ENCODE data around the gene TRIP10. TPM values are rescaled to one million over a fixed set of nuclear protein-coding genes. Genes with fewer than 3 reads are reported as not detected.

Gene TRIP10
- polyA plus RNA-seq, 1 donor from 2014 or later, result 0.76 TPM

DNA sequence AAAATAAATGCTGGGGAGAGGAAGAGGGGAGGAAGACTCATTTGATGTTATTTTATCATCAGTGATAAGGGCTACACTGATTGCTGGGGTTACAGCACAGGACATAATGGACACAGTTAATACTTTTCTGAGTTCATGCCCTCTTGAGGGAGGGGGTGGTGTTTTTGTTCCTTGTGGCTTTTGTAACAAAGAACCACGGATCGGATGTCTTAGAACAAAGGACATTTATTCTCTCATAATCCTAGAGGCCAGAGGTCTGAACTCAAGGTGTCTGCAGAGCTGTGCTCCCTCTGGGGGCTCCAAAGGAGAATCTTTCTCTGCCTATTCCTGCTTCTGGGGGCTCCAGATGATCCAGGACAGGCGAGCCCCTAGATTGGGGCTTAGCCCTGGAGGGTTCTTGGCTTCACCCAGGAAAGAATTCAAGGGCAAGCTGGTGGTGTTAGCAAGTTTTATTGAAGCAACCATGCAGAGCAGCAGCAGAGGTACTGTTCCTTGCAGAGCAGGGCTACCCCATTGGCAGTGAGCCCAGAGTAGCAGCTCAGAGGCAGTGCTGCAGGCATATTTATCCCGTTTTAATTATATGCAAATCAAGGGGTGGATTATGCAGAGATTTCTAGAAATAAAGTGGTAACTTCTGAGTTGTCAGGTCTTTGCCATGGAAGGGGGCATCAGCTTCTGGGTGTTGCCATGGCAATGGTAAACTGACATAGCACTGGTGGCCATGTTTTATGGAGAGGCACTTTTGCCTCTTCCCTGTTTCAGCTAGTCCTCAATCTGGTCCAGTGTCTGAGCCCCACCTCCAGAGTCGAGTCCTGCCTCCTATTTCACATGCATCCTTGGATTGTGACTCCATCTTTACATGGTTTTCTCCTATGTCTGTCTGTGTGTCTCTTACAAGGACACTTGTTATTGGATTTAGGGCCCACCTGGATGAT lies 51.0 kb downstream of the TRIP10 start:
- no peak overlapping the region for H3K27ac ChIP-seq (ENCODE audit: low read length)
- no peak overlapping the region for H2AFZ ChIP-seq (ENCODE audit: low read depth, low read length)
- H3K27me3 ChIP-seq (ENCODE audit: insufficient read depth, low read depth, low read length), result no peaks in the 10 kb centered on the region
- no peak for TF ChIP-seq POLR2AphosphoS5 (IDR thresholded peaks at IDR 0.05)
- TF ChIP-seq, protein P1, sequence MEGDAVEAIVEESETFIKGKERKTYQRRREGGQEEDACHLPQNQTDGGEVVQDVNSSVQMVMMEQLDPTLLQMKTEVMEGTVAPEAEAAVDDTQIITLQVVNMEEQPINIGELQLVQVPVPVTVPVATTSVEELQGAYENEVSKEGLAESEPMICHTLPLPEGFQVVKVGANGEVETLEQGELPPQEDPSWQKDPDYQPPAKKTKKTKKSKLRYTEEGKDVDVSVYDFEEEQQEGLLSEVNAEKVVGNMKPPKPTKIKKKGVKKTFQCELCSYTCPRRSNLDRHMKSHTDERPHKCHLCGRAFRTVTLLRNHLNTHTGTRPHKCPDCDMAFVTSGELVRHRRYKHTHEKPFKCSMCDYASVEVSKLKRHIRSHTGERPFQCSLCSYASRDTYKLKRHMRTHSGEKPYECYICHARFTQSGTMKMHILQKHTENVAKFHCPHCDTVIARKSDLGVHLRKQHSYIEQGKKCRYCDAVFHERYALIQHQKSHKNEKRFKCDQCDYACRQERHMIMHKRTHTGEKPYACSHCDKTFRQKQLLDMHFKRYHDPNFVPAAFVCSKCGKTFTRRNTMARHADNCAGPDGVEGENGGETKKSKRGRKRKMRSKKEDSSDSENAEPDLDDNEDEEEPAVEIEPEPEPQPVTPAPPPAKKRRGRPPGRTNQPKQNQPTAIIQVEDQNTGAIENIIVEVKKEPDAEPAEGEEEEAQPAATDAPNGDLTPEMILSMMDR (IDR thresholded peaks at IDR 0.05; ENCODE audit: poor library complexity, severe bottlenecking), result no peak
- TF ChIP-seq, protein P2, sequence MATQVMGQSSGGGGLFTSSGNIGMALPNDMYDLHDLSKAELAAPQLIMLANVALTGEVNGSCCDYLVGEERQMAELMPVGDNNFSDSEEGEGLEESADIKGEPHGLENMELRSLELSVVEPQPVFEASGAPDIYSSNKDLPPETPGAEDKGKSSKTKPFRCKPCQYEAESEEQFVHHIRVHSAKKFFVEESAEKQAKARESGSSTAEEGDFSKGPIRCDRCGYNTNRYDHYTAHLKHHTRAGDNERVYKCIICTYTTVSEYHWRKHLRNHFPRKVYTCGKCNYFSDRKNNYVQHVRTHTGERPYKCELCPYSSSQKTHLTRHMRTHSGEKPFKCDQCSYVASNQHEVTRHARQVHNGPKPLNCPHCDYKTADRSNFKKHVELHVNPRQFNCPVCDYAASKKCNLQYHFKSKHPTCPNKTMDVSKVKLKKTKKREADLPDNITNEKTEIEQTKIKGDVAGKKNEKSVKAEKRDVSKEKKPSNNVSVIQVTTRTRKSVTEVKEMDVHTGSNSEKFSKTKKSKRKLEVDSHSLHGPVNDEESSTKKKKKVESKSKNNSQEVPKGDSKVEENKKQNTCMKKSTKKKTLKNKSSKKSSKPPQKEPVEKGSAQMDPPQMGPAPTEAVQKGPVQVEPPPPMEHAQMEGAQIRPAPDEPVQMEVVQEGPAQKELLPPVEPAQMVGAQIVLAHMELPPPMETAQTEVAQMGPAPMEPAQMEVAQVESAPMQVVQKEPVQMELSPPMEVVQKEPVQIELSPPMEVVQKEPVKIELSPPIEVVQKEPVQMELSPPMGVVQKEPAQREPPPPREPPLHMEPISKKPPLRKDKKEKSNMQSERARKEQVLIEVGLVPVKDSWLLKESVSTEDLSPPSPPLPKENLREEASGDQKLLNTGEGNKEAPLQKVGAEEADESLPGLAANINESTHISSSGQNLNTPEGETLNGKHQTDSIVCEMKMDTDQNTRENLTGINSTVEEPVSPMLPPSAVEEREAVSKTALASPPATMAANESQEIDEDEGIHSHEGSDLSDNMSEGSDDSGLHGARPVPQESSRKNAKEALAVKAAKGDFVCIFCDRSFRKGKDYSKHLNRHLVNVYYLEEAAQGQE (IDR thresholded peaks at IDR 0.05; ENCODE audit: borderline replicate concordance), result no peak
- no peak for TF ChIP-seq EZH2 (IDR thresholded peaks at IDR 0.05; ENCODE audit: borderline replicate concordance, insufficient read depth, low read length, poor library complexity, severe bottlenecking)
- no peaks in the 10 kb centered on the region for H4K20me1 ChIP-seq (ENCODE audit: insufficient read depth)
- peaks cover 4% of the 10 kb centered on the region for H3K9me3 ChIP-seq (ENCODE audit: low read length)
- no peaks in the 10 kb centered on the region for H3K9me2 ChIP-seq (ENCODE audit: insufficient read depth, low read length)
- H3K79me2 ChIP-seq (replicated peaks; ENCODE audit: insufficient read depth, low read length), result no peaks in the 10 kb centered on the region
- no peaks in the 10 kb centered on the region for H3F3A ChIP-seq (ENCODE audit: insufficient read depth, low read length, poor library complexity, severe bottlenecking)
- H3K36me3 ChIP-seq (ENCODE audit: insufficient read depth, low read length), result no peaks in the 10 kb centered on the region
- H3K4me2 ChIP-seq (ENCODE audit: low read length), result no peak overlapping the region
- H3K9ac ChIP-seq (ENCODE audit: low read length), result no peak overlapping the region
- H3K4me3 ChIP-seq (ENCODE audit: low read length), result no peak overlapping the region

DNA sequence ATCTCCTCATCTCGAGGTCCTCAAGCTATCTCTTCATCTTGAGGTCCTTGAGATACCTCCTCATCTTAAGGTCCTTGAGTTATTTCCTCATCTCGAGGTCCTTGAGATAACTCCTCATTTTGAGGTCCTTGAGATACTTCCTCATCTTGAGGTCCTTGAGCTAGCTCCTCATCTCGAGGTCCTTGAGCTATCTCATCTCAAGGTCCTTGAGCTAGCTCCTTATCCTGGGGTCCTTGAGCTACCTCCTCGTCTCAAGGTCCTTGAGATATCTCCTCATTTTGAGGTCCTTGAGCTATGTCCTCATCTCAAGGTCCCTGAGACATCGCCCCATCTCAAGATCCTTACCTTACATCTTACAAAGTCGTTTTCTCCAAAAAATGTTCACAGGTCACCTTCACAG lies 51.8 kb downstream of the TRIP10 start:
- no peaks in the 10 kb centered on the region for H3K36me3 ChIP-seq (ENCODE audit: insufficient read depth, low read length)
- TF ChIP-seq, protein P1 (IDR thresholded peaks at IDR 0.05; ENCODE audit: poor library complexity, severe bottlenecking), result no peak
- TF ChIP-seq TAF1 (IDR thresholded peaks at IDR 0.05; ENCODE audit: low read depth), result no peak
- no peak for TF ChIP-seq SMC3 (conservative IDR thresholded peaks at IDR 0.05; ENCODE audit: poor library complexity)
- no peak for TF ChIP-seq RAD21 (conservative IDR thresholded peaks at IDR 0.05)
- TF ChIP-seq POLR2AphosphoS5 (IDR thresholded peaks at IDR 0.05), result no peak
- TF ChIP-seq, protein P2 (IDR thresholded peaks at IDR 0.05; ENCODE audit: borderline replicate concordance), result no peak
- H3K27ac ChIP-seq (ENCODE audit: low read length), result no peak overlapping the region
- peaks cover 4% of the 10 kb centered on the region for H3K9me3 ChIP-seq (ENCODE audit: low read length)
- no peaks in the 10 kb centered on the region for H3K27me3 ChIP-seq (ENCODE audit: insufficient read depth, low read depth, low read length)
- H2AFZ ChIP-seq (ENCODE audit: low read depth, low read length), result no peak overlapping the region
- H4K20me1 ChIP-seq (ENCODE audit: insufficient read depth), result no peaks in the 10 kb centered on the region
- no peaks in the 10 kb centered on the region for H3K79me2 ChIP-seq (replicated peaks; ENCODE audit: insufficient read depth, low read length)
- H3K9ac ChIP-seq (ENCODE audit: low read length), result no peak overlapping the region
- no peaks in the 10 kb centered on the region for H3K9me2 ChIP-seq (ENCODE audit: insufficient read depth, low read length)
- no peak overlapping the region for H3K4me3 ChIP-seq (ENCODE audit: low read length)
- no peak overlapping the region for H3K4me2 ChIP-seq (ENCODE audit: low read length)
- no peaks in the 10 kb centered on the region for H3F3A ChIP-seq (ENCODE audit: insufficient read depth, low read length, poor library complexity, severe bottlenecking)
